ENCODE measurements around the gene ELF4.

DNA sequence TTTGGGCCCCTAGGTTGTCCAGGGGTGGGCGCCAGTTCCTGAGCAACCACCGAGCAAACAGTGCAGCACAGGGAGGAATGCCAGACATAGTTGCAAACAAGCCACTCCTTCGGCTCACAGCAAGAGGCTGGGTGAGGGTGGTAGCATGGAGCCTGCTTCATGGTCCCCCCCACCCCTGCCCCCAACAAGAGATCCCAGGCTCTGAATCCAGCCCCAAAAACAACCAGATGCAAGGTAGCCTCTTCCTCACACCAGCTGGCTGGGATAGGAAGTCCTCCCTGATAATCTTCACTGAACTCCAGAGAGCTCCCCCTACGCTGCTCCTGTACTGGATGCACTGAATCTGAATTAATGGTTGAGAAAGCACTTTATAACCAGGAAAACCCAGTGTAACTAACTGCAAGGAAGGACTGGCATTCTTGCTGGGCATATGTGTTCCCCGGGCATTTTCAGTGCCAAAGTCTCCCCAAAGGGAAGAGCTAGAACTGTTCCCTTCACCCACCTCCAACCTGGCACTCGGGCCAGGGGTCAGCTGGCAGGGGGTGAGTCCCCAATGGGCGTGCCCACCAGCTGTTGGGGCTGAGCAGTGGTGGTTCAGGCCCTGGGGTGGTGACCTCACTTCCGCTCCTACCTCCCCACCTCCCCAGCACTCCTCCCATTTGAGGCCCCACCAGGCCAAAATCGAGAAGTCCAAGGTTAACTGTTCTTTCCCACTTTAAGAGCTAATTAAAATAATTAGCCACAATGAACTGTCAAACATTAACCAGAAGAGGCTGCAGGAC is 1.5 kb downstream of the ELF4 start:
- TF ChIP-seq, protein P1, sequence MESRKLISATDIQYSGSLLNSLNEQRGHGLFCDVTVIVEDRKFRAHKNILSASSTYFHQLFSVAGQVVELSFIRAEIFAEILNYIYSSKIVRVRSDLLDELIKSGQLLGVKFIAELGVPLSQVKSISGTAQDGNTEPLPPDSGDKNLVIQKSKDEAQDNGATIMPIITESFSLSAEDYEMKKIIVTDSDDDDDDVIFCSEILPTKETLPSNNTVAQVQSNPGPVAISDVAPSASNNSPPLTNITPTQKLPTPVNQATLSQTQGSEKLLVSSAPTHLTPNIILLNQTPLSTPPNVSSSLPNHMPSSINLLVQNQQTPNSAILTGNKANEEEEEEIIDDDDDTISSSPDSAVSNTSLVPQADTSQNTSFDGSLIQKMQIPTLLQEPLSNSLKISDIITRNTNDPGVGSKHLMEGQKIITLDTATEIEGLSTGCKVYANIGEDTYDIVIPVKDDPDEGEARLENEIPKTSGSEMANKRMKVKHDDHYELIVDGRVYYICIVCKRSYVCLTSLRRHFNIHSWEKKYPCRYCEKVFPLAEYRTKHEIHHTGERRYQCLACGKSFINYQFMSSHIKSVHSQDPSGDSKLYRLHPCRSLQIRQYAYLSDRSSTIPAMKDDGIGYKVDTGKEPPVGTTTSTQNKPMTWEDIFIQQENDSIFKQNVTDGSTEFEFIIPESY (CRISPR knock-in tag; IDR thresholded peaks at IDR 0.05) = no peak
- TF ChIP-seq TARDBP (IDR thresholded peaks at IDR 0.05) (no peak), SMARCC2 (IDR thresholded peaks at IDR 0.05; ENCODE audit: low read depth) (no peak), HCFC1 (IDR thresholded peaks at IDR 0.05; ENCODE audit: low read depth, low read length) (no peak), NR1H2 (CRISPR knock-in tag; IDR thresholded peaks at IDR 0.05) (no peak), STAT5B (CRISPR knock-in tag; IDR thresholded peaks at IDR 0.05) (no peak), PML (IDR thresholded peaks at IDR 0.05; ENCODE audit: low read length) (no peak; the same call in 1 of the 2 replicates)
- TF ChIP-seq, protein P2, sequence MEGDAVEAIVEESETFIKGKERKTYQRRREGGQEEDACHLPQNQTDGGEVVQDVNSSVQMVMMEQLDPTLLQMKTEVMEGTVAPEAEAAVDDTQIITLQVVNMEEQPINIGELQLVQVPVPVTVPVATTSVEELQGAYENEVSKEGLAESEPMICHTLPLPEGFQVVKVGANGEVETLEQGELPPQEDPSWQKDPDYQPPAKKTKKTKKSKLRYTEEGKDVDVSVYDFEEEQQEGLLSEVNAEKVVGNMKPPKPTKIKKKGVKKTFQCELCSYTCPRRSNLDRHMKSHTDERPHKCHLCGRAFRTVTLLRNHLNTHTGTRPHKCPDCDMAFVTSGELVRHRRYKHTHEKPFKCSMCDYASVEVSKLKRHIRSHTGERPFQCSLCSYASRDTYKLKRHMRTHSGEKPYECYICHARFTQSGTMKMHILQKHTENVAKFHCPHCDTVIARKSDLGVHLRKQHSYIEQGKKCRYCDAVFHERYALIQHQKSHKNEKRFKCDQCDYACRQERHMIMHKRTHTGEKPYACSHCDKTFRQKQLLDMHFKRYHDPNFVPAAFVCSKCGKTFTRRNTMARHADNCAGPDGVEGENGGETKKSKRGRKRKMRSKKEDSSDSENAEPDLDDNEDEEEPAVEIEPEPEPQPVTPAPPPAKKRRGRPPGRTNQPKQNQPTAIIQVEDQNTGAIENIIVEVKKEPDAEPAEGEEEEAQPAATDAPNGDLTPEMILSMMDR (IDR thresholded peaks at IDR 0.05 in 2 of 3, conservative IDR thresholded peaks at IDR 0.05 in 1 of 3; ENCODE audit: insufficient read depth in 2 of 3, low read depth in 1 of 3, low read length in 3 of 3) = 0 out of 6 replicates have a peak, but pooled peaks of 1 of the 3 experiments have one; percentile 8
- TF ChIP-seq, protein P3, sequence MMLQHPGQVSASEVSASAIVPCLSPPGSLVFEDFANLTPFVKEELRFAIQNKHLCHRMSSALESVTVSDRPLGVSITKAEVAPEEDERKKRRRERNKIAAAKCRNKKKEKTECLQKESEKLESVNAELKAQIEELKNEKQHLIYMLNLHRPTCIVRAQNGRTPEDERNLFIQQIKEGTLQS (IDR thresholded peaks at IDR 0.05) = peak; percentile 63
- TF ChIP-seq, protein P3 (CRISPR knock-in tag; conservative IDR thresholded peaks at IDR 0.05) = no peak
- TF ChIP-seq, protein P4, sequence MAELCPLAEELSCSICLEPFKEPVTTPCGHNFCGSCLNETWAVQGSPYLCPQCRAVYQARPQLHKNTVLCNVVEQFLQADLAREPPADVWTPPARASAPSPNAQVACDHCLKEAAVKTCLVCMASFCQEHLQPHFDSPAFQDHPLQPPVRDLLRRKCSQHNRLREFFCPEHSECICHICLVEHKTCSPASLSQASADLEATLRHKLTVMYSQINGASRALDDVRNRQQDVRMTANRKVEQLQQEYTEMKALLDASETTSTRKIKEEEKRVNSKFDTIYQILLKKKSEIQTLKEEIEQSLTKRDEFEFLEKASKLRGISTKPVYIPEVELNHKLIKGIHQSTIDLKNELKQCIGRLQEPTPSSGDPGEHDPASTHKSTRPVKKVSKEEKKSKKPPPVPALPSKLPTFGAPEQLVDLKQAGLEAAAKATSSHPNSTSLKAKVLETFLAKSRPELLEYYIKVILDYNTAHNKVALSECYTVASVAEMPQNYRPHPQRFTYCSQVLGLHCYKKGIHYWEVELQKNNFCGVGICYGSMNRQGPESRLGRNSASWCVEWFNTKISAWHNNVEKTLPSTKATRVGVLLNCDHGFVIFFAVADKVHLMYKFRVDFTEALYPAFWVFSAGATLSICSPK (IDR thresholded peaks at IDR 0.05; ENCODE audit: borderline replicate concordance) = no peak
- TF ChIP-seq, protein P5, sequence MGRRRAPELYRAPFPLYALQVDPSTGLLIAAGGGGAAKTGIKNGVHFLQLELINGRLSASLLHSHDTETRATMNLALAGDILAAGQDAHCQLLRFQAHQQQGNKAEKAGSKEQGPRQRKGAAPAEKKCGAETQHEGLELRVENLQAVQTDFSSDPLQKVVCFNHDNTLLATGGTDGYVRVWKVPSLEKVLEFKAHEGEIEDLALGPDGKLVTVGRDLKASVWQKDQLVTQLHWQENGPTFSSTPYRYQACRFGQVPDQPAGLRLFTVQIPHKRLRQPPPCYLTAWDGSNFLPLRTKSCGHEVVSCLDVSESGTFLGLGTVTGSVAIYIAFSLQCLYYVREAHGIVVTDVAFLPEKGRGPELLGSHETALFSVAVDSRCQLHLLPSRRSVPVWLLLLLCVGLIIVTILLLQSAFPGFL (CRISPR knock-in tag; IDR thresholded peaks at IDR 0.05) = no peak

All from K562 (cell line).